Activated B cell treated with CpG ODN at 0.5 μM for 24 hours (primary cell): Measurements from ENCODE around the gene FHOD3. TPM values are rescaled to one million over a fixed set of nuclear protein-coding genes. Genes with fewer than 3 reads are reported as not detected.

Source experiments
- ATAC-seq: fragments of 200-7000 bp; cut with Tn5 transposase; one replicate; pipeline ENCODE4 v1.10.0; 2021; ENCODE audit warnings: low read depth, mild to moderate bottlenecking, moderate library complexity
- CTCF ChIA-PET: fragments of 350-600 bp; sonication (Branson Sonifier 250); formaldehyde crosslinking; loops from one replicate; lab custom pipeline; 2021; ENCODE audit warnings: antibody characterized with exemption; lab: Charles Lee
- POLR2A ChIA-PET: fragments of 350-600 bp; sonication (Branson Sonifier 250); formaldehyde crosslinking; loops from one replicate; lab custom pipeline; 2021; ENCODE audit warnings: antibody characterized with exemption; lab: Charles Lee
- DNase-seq: peaks from one replicate; pipeline ENCODE4 v3.0.0; 2022
- H3K27ac Mint-ChIP-seq: one replicate; pipeline ENCODE4 v1.8.0; 2020; ENCODE audit warnings: mixed read lengths
- H3K27me3 Mint-ChIP-seq: one replicate; pipeline ENCODE4 v1.8.0; 2021; ENCODE audit warnings: mixed read lengths
- H3K36me3 Mint-ChIP-seq: one replicate; pipeline ENCODE4 v1.8.0; 2021; ENCODE audit warnings: low read depth, mixed read lengths
- H3K4me1 Mint-ChIP-seq: one replicate; pipeline ENCODE4 v1.8.0; 2021; ENCODE audit warnings: mixed read lengths
- H3K4me3 Mint-ChIP-seq: one replicate; pipeline ENCODE4 v1.8.0; 2020; ENCODE audit warnings: mild to moderate bottlenecking, mixed read lengths
- H3K9me3 Mint-ChIP-seq: one replicate; pipeline ENCODE4 v1.8.0; 2020; ENCODE audit warnings: mixed read lengths
- intact Hi-C: fragments of 100-400 bp; cut with micrococcal nuclease; formaldehyde crosslinking; loops from one replicate; pipeline ENCODE4 v1.15.1; 2024
- total RNA-seq: library from RNA; stranded (reverse); gene quantifications from 2 replicates; pipeline ENCODE4 v1.2.3, GENCODE V29; 2022
- TF ChIP-seq, protein P1 (sequence below): fragments of 200-600 bp; IDR thresholded peaks from one replicate; pipeline ENCODE4 v1.8.0; 2022; ENCODE audit warnings: antibody characterized with exemption, mild to moderate bottlenecking

Gene FHOD3
- total RNA-seq, 1 donor from 2014 or later = not detected

DNA sequence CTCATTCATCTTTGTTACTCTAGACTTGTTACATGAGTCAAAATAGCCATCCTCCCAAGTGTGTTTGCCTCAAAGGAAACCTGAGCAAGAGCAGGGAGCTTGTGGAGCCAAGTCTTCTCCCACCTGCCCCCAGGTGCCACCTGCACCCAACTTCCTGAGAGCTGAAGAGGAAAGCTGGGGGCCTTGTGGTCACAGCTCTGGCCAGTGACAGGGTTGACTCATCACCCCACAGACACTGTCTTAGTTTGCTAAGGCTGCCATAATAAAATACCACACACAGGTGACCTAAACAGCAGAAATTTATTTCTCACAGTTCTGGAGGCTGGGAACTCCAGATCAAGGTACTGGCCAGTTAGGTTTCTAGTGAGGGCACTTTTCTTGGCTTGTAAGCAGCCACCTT is 431.7 kb downstream of the FHOD3 start:
- no peak overlapping the region for H3K4me3 Mint-ChIP-seq
- no peaks in the 10 kb centered on the region for H3K4me1 Mint-ChIP-seq
- H3K27me3 Mint-ChIP-seq = peaks cover 3% of the 10 kb centered on the region
- intact Hi-C loops = no loop called here
- ChIA-PET CTCF (no interaction called here), POLR2A (no interaction called here)
- DNase-seq = no peak
- peaks cover 6% of the 10 kb centered on the region for H3K9me3 Mint-ChIP-seq
- TF ChIP-seq, protein P1, sequence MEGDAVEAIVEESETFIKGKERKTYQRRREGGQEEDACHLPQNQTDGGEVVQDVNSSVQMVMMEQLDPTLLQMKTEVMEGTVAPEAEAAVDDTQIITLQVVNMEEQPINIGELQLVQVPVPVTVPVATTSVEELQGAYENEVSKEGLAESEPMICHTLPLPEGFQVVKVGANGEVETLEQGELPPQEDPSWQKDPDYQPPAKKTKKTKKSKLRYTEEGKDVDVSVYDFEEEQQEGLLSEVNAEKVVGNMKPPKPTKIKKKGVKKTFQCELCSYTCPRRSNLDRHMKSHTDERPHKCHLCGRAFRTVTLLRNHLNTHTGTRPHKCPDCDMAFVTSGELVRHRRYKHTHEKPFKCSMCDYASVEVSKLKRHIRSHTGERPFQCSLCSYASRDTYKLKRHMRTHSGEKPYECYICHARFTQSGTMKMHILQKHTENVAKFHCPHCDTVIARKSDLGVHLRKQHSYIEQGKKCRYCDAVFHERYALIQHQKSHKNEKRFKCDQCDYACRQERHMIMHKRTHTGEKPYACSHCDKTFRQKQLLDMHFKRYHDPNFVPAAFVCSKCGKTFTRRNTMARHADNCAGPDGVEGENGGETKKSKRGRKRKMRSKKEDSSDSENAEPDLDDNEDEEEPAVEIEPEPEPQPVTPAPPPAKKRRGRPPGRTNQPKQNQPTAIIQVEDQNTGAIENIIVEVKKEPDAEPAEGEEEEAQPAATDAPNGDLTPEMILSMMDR = no peak
- ATAC-seq = no peak
- H3K36me3 Mint-ChIP-seq = no peaks in the 10 kb centered on the region
- H3K27ac Mint-ChIP-seq = no peak overlapping the region

DNA sequence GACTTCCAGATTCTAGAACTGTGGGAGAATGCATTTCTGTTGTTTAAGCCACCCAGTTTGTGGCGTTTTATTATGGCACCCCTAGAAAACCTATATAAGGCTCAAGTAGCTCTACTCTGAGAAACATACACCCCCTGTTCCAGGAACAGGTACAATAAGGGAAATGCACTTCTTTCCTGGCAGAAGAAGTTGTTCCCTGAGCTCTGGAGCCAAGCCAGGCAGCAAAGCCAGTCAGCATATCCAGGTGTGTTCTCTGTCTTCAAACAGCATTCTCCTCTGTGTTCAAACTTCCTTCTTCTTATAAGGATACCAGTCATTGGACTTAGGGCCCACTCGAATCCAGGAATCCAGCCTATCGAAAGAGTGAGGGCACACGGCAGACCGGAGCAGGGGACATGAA is 434.8 kb downstream of the FHOD3 start:
- ChIA-PET POLR2A (no interaction called here), CTCF (no interaction called here)
- TF ChIP-seq, protein P1 = no peak
- no peak overlapping the region for H3K4me3 Mint-ChIP-seq
- peaks cover 1% of the 10 kb centered on the region for H3K27me3 Mint-ChIP-seq
- H3K4me1 Mint-ChIP-seq = peaks cover 12% of the 10 kb centered on the region
- DNase-seq (no peak), ATAC-seq (no peak)
- intact Hi-C loops = no loop called here
- H3K27ac Mint-ChIP-seq = no peak overlapping the region
- no peaks in the 10 kb centered on the region for H3K36me3 Mint-ChIP-seq
- H3K9me3 Mint-ChIP-seq = peaks cover 6% of the 10 kb centered on the region

DNA sequence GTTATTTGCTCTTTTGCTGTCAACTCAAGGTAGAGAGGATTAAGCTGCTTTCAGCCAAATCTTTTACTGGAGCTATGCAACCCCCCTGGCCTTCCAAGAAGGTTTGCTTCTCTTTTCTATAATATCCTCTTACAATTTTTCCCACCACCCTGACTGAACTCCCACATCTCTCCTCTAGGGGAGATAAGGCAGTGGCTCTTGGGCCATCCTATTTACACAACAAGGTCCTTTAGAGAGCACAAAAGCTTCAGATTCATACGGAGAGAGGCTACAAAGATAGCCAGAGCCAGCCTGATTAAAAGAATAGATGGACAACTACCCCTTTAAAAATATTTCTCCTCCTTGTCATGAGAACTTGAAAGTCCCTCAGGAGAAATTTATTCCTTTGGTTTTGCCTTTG is 435.6 kb downstream of the FHOD3 start:
- ATAC-seq (no peak), DNase-seq (no peak)
- Mint-ChIP-seq H3K27me3 (peaks cover 1% of the 10 kb centered on the region), H3K4me1 (peaks cover 12% of the 10 kb centered on the region), H3K27ac (no peak overlapping the region), H3K9me3 (peaks cover 6% of the 10 kb centered on the region), H3K36me3 (no peaks in the 10 kb centered on the region), H3K4me3 (no peak overlapping the region)
- CTCF ChIA-PET = no interaction called here
- POLR2A ChIA-PET = no interaction called here
- TF ChIP-seq, protein P1 = no peak
- intact Hi-C loops = no loop called here

DNA sequence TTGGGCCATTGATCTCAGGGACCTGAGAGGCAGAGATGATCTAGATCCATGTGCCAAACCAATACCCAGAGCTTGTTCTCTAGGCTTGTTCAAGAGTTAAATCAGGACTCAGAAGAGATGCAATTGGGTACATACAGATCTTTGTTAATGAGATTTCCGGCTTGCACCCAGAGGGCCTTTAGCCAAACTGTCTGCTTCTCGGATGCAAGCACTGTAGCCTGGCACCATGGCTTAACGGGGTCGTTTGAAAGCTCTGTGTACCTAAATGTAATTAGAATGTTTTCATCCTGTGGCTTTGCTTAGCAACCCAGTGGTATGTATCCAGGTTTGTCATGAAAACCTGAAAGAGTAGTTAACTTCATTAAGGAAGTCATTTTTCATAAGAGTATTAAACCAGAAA is 437.1 kb downstream of the FHOD3 start:
- POLR2A ChIA-PET = no interaction called here
- H3K4me1 Mint-ChIP-seq = peaks cover 12% of the 10 kb centered on the region
- H3K27me3 Mint-ChIP-seq = peaks cover 1% of the 10 kb centered on the region
- H3K36me3 Mint-ChIP-seq = no peaks in the 10 kb centered on the region
- H3K9me3 Mint-ChIP-seq = peaks cover 6% of the 10 kb centered on the region
- CTCF ChIA-PET = no interaction called here
- TF ChIP-seq, protein P1 = no peak
- DNase-seq = no peak
- intact Hi-C loops = no loop called here
- ATAC-seq = no peak
- no peak overlapping the region for H3K27ac Mint-ChIP-seq
- no peak overlapping the region for H3K4me3 Mint-ChIP-seq

DNA sequence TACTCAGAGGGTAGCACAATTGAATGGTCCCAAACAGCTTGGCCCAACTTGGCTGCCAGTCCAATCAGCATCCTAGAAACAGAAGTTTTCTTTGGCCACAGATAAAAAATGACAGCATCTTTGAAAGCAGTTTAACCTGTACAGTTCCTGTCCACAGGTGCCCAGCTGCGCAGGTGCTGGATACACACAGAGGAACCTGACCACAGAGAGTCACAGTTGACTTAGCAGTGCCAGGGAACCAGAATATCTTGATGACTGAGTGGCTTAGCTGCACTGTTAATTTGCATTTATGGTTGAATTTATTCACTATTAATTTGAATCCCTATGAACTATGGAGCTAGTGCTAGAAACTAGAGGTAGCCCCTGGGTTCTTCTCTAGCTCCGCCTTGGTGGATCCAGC is 437.6 kb downstream of the FHOD3 start:
- no peaks in the 10 kb centered on the region for H3K36me3 Mint-ChIP-seq
- ChIA-PET CTCF (interaction anchor here (0.7 kb wide), 1 partner anchor 48 kb away, joined by 3 read pairs; no protein-coding TSS in a partner anchor), POLR2A (no interaction called here)
- intact Hi-C loops = no loop called here
- H3K4me1 Mint-ChIP-seq = peaks cover 12% of the 10 kb centered on the region
- peak overlapping the region; percentile 41 for H3K4me3 Mint-ChIP-seq
- no peak overlapping the region for H3K27ac Mint-ChIP-seq
- H3K27me3 Mint-ChIP-seq = peaks cover 1% of the 10 kb centered on the region
- TF ChIP-seq, protein P1 = no peak
- DNase-seq (no peak), ATAC-seq (no peak)
- peaks cover 6% of the 10 kb centered on the region for H3K9me3 Mint-ChIP-seq
